ENCODE measurements around the gene SEL1L. TPM values are rescaled to one million over a fixed set of nuclear protein-coding genes. Genes with fewer than 3 reads are reported as not detected.

The SEL1L gene
- total and polyA plus RNA-seq, 2 of the 13 experiments (the other 11 are each of a cell fraction or from before 2014, with no cell fraction given), result 15.3 to 61.0 TPM

- TF ChIP-seq REPIN1 (CRISPR knock-in tag; IDR thresholded peaks at IDR 0.05; ENCODE audit: borderline replicate concordance, low read depth) (no peak), ATF7 (IDR thresholded peaks at IDR 0.05) (no peak), ATF7 (CRISPR knock-in tag; IDR thresholded peaks at IDR 0.05) (no peak), EP300 (IDR thresholded peaks at IDR 0.05; ENCODE audit: low read depth in 2 of 2, low read length in 2 of 2) (no peak), EP300 (CRISPR knock-in tag; IDR thresholded peaks at IDR 0.05; ENCODE audit: borderline replicate concordance) (no peak), ZNF142 (CRISPR knock-in tag; IDR thresholded peaks at IDR 0.05) (no peak), KMT2A (CRISPR knock-in tag; IDR thresholded peaks at IDR 0.05) (no peak), ZNF784 (CRISPR knock-in tag; IDR thresholded peaks at IDR 0.05; ENCODE audit: borderline replicate concordance) (no peak), SOX13 (IDR thresholded peaks at IDR 0.05) (no peak), SOX13 (CRISPR knock-in tag; conservative IDR thresholded peaks at IDR 0.05 in 1 of 2, IDR thresholded peaks at IDR 0.05 in 1 of 2) (no peak), ZNF232 (CRISPR knock-in tag; IDR thresholded peaks at IDR 0.05; ENCODE audit: borderline replicate concordance) (no peak), ZNF550 (CRISPR knock-in tag; IDR thresholded peaks at IDR 0.05; ENCODE audit: borderline replicate concordance) (no peak), PHF21A (CRISPR knock-in tag; IDR thresholded peaks at IDR 0.05) (0 out of 2 replicates have a peak, but pooled peaks have one; percentile 8), ZBTB3 (CRISPR knock-in tag; IDR thresholded peaks at IDR 0.05; ENCODE audit: borderline replicate concordance, low read depth) (no peak), DNMT1 (CRISPR knock-in tag; IDR thresholded peaks at IDR 0.05) (no peak), ZNF616 (CRISPR knock-in tag; IDR thresholded peaks at IDR 0.05; ENCODE audit: low read depth) (no peak), SP2 (CRISPR knock-in tag; IDR thresholded peaks at IDR 0.05) (no peak), DMAP1 (CRISPR knock-in tag; IDR thresholded peaks at IDR 0.05) (peak; percentile 8; the same call in 1 of the 2 replicates)
- TF ChIP-seq, protein P1, sequence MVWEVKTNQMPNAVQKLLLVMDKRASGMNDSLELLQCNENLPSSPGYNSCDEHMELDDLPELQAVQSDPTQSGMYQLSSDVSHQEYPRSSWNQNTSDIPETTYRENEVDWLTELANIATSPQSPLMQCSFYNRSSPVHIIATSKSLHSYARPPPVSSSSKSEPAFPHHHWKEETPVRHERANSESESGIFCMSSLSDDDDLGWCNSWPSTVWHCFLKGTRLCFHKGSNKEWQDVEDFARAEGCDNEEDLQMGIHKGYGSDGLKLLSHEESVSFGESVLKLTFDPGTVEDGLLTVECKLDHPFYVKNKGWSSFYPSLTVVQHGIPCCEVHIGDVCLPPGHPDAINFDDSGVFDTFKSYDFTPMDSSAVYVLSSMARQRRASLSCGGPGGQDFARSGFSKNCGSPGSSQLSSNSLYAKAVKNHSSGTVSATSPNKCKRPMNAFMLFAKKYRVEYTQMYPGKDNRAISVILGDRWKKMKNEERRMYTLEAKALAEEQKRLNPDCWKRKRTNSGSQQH (CRISPR knock-in tag; IDR thresholded peaks at IDR 0.05; ENCODE audit: low read depth), result no peak
- TF ChIP-seq, protein P2, sequence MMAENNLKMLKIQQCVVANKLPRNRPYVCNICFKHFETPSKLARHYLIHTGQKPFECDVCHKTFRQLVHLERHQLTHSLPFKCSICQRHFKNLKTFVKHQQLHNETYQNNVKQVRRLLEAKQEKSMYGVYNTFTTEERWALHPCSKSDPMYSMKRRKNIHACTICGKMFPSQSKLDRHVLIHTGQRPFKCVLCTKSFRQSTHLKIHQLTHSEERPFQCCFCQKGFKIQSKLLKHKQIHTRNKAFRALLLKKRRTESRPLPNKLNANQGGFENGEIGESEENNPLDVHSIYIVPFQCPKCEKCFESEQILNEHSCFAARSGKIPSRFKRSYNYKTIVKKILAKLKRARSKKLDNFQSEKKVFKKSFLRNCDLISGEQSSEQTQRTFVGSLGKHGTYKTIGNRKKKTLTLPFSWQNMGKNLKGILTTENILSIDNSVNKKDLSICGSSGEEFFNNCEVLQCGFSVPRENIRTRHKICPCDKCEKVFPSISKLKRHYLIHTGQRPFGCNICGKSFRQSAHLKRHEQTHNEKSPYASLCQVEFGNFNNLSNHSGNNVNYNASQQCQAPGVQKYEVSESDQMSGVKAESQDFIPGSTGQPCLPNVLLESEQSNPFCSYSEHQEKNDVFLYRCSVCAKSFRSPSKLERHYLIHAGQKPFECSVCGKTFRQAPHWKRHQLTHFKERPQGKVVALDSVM (CRISPR knock-in tag; IDR thresholded peaks at IDR 0.05), result no peak
Measured at GRCh38 chr14:81517798-81518398, 15.8 kb downstream of the SEL1L start (continued).
